CD14-positive monocyte (primary cell): ENCODE measurements around the gene EIF1AD. TPM values are rescaled to one million over a fixed set of nuclear protein-coding genes. Genes with fewer than 3 reads are reported as not detected.

Source experiments
- DNase-seq, 3 donors: peaks; one replicate each; pipeline ENCODE4 v3.0.0-alpha.2; 2011 to 2022
- H2AFZ ChIP-seq: 2 replicates; pipeline ENCODE4 v1.6.0; 2012; ENCODE audit warnings: mild to moderate bottlenecking, low read depth, low read length, inconsistent platforms; ENCODE audit not compliant: insufficient read depth, poor library complexity, severe bottlenecking
- H3K27ac ChIP-seq, 2 donors: 1 replicate in 1 of 2; 2 replicates in 1 of 2; pipeline ENCODE4 v1.5.1; 2012 to 2013; ENCODE audit warnings: low read length in 2 of 2, control low read depth in 1 of 2, inconsistent platforms in 1 of 2, low read depth in 1 of 2, mild to moderate bottlenecking in 1 of 2
- H3K27me3 ChIP-seq, 2 donors: one replicate each; pipeline versions ENCODE4 v1.6.0 to v1.6.1; 2011 to 2013; ENCODE audit warnings: low read length in 2 of 2; ENCODE audit not compliant: control insufficient read depth in 2 of 2, insufficient read depth in 2 of 2
- H3K36me3 ChIP-seq, 2 donors: replicated peaks in 1 of 2; 1 replicate in 1 of 2; 2 replicates in 1 of 2; pipeline versions ENCODE4 v1.5.1 to v1.6.1; 2012 to 2013; ENCODE audit warnings: low read length in 2 of 2, control low read depth in 1 of 2, inconsistent platforms in 1 of 2, mild to moderate bottlenecking in 1 of 2; ENCODE audit not compliant: insufficient read depth in 2 of 2, control insufficient read depth in 1 of 2
- H3K4me1 ChIP-seq, 2 donors: 1 replicate in 1 of 2; 2 replicates in 1 of 2; pipeline versions ENCODE4 v1.5.1 to v1.6.1; 2012 to 2013; ENCODE audit warnings: low read length in 2 of 2, control low read depth in 1 of 2, inconsistent platforms in 1 of 2, mild to moderate bottlenecking in 1 of 2, moderate library complexity in 1 of 2; ENCODE audit not compliant: insufficient read depth in 2 of 2, control insufficient read depth in 1 of 2
- H3K4me2 ChIP-seq: replicated peaks from 2 replicates; pipeline ENCODE3; 2012; ENCODE audit warnings: low read length, moderate library complexity, mild to moderate bottlenecking; ENCODE audit not compliant: poor library complexity, severe bottlenecking; ENCODE audit errors: extremely low read depth
- H3K4me3 ChIP-seq, 3 experiments: fragments of 200-600 bp in 1 of 3; sonication (generic) in 1 of 3; replicated peaks in 1 of 3; 1 replicate in 2 of 3; 2 replicates in 1 of 3; pipeline ENCODE4 v1.5.1; 2011 to 2013; ENCODE audit warnings: low read length in 3 of 3, mild to moderate bottlenecking in 3 of 3, control low read depth in 2 of 3, low read depth in 2 of 3, inconsistent platforms in 1 of 3, moderate library complexity in 1 of 3
- H3K79me2 ChIP-seq: 2 replicates; pipeline ENCODE4 v1.6.0; 2012; ENCODE audit warnings: mild to moderate bottlenecking, control low read depth, inconsistent platforms, low read length, moderate library complexity; ENCODE audit not compliant: insufficient read depth
- H3K9ac ChIP-seq: 2 replicates; pipeline ENCODE4 v1.6.0; 2017; ENCODE audit warnings: low read length, mild to moderate bottlenecking; ENCODE audit not compliant: insufficient read depth, poor library complexity, severe bottlenecking
- H3K9me3 ChIP-seq, 2 donors: replicated peaks in 1 of 2; 1 replicate in 1 of 2; 2 replicates in 1 of 2; pipeline versions ENCODE4 v1.5.1 to v1.6.1; 2012 to 2013; ENCODE audit warnings: low read length in 2 of 2, control low read depth in 1 of 2; ENCODE audit not compliant: control insufficient read depth in 1 of 2, insufficient read depth in 1 of 2
- H4K20me1 ChIP-seq: 2 replicates; pipeline ENCODE4 v1.6.0; 2012; ENCODE audit warnings: mild to moderate bottlenecking, low read length, control low read depth, moderate library complexity; ENCODE audit not compliant: insufficient read depth
- H3K27ac Mint-ChIP-seq, 7 donors: one replicate each; pipeline ENCODE4 v1.8.0; 2020; ENCODE audit warnings: mild to moderate bottlenecking in 7 of 7, mixed read lengths in 7 of 7, moderate library complexity in 6 of 7, inconsistent platforms in 2 of 7
- H3K27me3 Mint-ChIP-seq, 3 donors: one replicate each; pipeline ENCODE4 v1.8.0; 2021 to 2022; ENCODE audit warnings: low read depth in 3 of 3, mild to moderate bottlenecking in 3 of 3, mixed read lengths in 3 of 3, moderate library complexity in 3 of 3, inconsistent platforms in 1 of 3
- H3K36me3 Mint-ChIP-seq, 2 donors: one replicate each; pipeline ENCODE4 v1.8.0; 2020; ENCODE audit warnings: mixed read lengths in 2 of 2, inconsistent platforms in 1 of 2, mild to moderate bottlenecking in 1 of 2
- H3K4me1 Mint-ChIP-seq: one replicate; pipeline ENCODE4 v1.8.0; 2020; ENCODE audit warnings: mild to moderate bottlenecking, mixed read lengths
- H3K4me3 Mint-ChIP-seq, 2 donors: one replicate each; pipeline ENCODE4 v1.8.0; 2020; ENCODE audit warnings: mild to moderate bottlenecking in 2 of 2, mixed read lengths in 2 of 2, moderate library complexity in 1 of 2
- H3K9me3 Mint-ChIP-seq, 7 donors: one replicate each; pipeline ENCODE4 v1.8.0; 2020 to 2022; ENCODE audit warnings: mixed read lengths in 7 of 7, mild to moderate bottlenecking in 6 of 7, moderate library complexity in 6 of 7, inconsistent platforms in 2 of 7
- CTCF ChIP-seq: fragments of 200-600 bp; IDR thresholded peaks from one replicate; pipeline ENCODE4 v1.8.0; 2022; ENCODE audit warnings: antibody characterized with exemption, mild to moderate bottlenecking
- WGBS: methylation state at CpG from one replicate; pipeline ENCODE4 v1.1.5; 2013; ENCODE audit warnings: missing lambda C conversion rate; ENCODE audit not compliant: insufficient coverage; 5-methylcytosine and 5-hydroxymethylcytosine counted together
- intact Hi-C, 2 donors: fragments of 100-400 bp; cut with micrococcal nuclease; formaldehyde crosslinking; loops; one replicate each; pipeline versions ENCODE4 v1.15.0 to v1.15.1; 2023
- polyA plus RNA-seq, 3 donors: library from polyadenylated mRNA; depleted of rRNA in 1 of 3; unstranded in 2 of 3; stranded (reverse) in 1 of 3; fragments of 300-500 nt in 2 of 3; fragments of >200 nt in 1 of 3; fragmentation: Illumina TruSeq in 2 of 3; gene quantifications; 1 replicate in 2 of 3; 2 replicates in 1 of 3; pipeline ENCODE4 v1.2.3, GENCODE V29; 2012 to 2021

Gene EIF1AD
- polyA plus RNA-seq, 3 donors = 16.4 to 23.1 (median 18.2) TPM

GRCh38 chr11:65954771-65955170, 47.2 kb downstream of the EIF1AD start:
- H3K9me3 Mint-ChIP-seq = peaks cover 0 to 4% (median 0%) of the 10 kb centered on the region in 7 donors
- H3K36me3 Mint-ChIP-seq = no peaks in the 10 kb centered on the region
- peaks cover 10% of the 10 kb centered on the region for H3K4me1 Mint-ChIP-seq
- Histone ChIP-seq H3K9me3 (no peaks in the 10 kb centered on the region), H3K4me3 (no peak overlapping the region), H2AFZ (no peak overlapping the region), H3K9ac (no peak overlapping the region), H3K36me3 (no peaks in the 10 kb centered on the region), H3K4me2 (no peak overlapping the region), H3K27ac (no peak overlapping the region), H3K4me1 (peaks cover 4 to 13% of the 10 kb centered on the region in 2 donors), H4K20me1 (no peaks in the 10 kb centered on the region), H3K27me3 (no peaks in the 10 kb centered on the region), H3K79me2 (no peaks in the 10 kb centered on the region)
- no peak for DNase-seq
- peaks cover 7 to 16% (median 8%) of the 10 kb centered on the region in 3 donors for H3K27me3 Mint-ChIP-seq
- intact Hi-C loops = no loop called here
- WGBS = 100% methylated on average over 2 of the region's 8 CpGs
- no peak overlapping the region for H3K4me3 Mint-ChIP-seq
- no peak overlapping the region for H3K27ac Mint-ChIP-seq
- TF ChIP-seq CTCF = no peak

- TF ChIP-seq CTCF = no peak
- peaks cover 8 to 17% (median 9%) of the 10 kb centered on the region in 3 donors for H3K27me3 Mint-ChIP-seq
- no peaks in the 10 kb centered on the region for H3K79me2 ChIP-seq
- 96% methylated on average over 20 of the region's 20 CpGs for WGBS
- no peak overlapping the region for H3K4me2 ChIP-seq
- H3K9me3 ChIP-seq = no peaks in the 10 kb centered on the region
- no peaks in the 10 kb centered on the region for H3K27me3 ChIP-seq
- H3K4me1 Mint-ChIP-seq = peaks cover 10% of the 10 kb centered on the region
- H3K36me3 Mint-ChIP-seq = no peaks in the 10 kb centered on the region
- no peak overlapping the region for H3K27ac ChIP-seq
- H3K36me3 ChIP-seq = no peaks in the 10 kb centered on the region
- peaks cover 0 to 4% (median 0%) of the 10 kb centered on the region in 7 donors for H3K9me3 Mint-ChIP-seq
- H2AFZ ChIP-seq = no peak overlapping the region
- H4K20me1 ChIP-seq = no peaks in the 10 kb centered on the region
- no peak overlapping the region for H3K9ac ChIP-seq
- no peak overlapping the region for H3K4me3 Mint-ChIP-seq
- peaks cover 4 to 13% of the 10 kb centered on the region in 2 donors for H3K4me1 ChIP-seq
- intact Hi-C loops = no loop called here
- DNase-seq = no peak
- no peak overlapping the region for H3K27ac Mint-ChIP-seq
- H3K4me3 ChIP-seq = no peak overlapping the region
Observed at GRCh38 chr11:65953471-65953870, 48.5 kb downstream of the EIF1AD start.
